CD8-positive, alpha-beta memory T cell (primary cell): ENCODE data around the gene PSEN1. TPM values are rescaled to one million over a fixed set of nuclear protein-coding genes. Genes with fewer than 3 reads are reported as not detected.

Source experiments
- CTCF ChIA-PET: fragments of 350-600 bp; sonication (Branson Sonifier 250); formaldehyde crosslinking; loops from one replicate; lab custom pipeline; 2021; ENCODE audit warnings: antibody characterized with exemption; lab: Charles Lee
- POLR2A ChIA-PET: fragments of 350-600 bp; sonication (Branson Sonifier 250); formaldehyde crosslinking; loops from one replicate; lab custom pipeline; 2021; ENCODE audit warnings: antibody characterized with exemption; lab: Charles Lee
- DNase-seq, 5 donors: peaks; one replicate each; pipeline versions ENCODE4 v3.0.0 to v3.0.0-alpha.2; 2020 to 2022; ENCODE audit warnings: mixed read lengths in 1 of 5
- H3K27ac ChIP-seq: one replicate; pipeline ENCODE4 v1.7.0; 2013; ENCODE audit warnings: low read depth, mild to moderate bottlenecking, low read length, moderate library complexity
- H3K27me3 ChIP-seq: 2 replicates; pipeline ENCODE4 v1.7.0; 2013; ENCODE audit warnings: low read length, mild to moderate bottlenecking; ENCODE audit not compliant: insufficient read depth, poor library complexity, severe bottlenecking
- H3K36me3 ChIP-seq: 2 replicates; pipeline ENCODE4 v1.7.0; 2013; ENCODE audit warnings: mild to moderate bottlenecking, low read length, moderate library complexity; ENCODE audit not compliant: insufficient read depth
- H3K4me1 ChIP-seq: 2 replicates; pipeline ENCODE4 v1.7.0; 2013; ENCODE audit warnings: mild to moderate bottlenecking, low read length, moderate library complexity; ENCODE audit not compliant: insufficient read depth
- H3K4me3 ChIP-seq: 2 replicates; pipeline ENCODE4 v1.7.0; 2013; ENCODE audit warnings: mild to moderate bottlenecking, low read length
- H3K9me3 ChIP-seq: 2 replicates; pipeline ENCODE4 v1.7.0; 2013; ENCODE audit warnings: mild to moderate bottlenecking, low read length
- H3K27ac Mint-ChIP-seq, 8 donors: one replicate each; pipeline ENCODE4 v1.8.0; 2020 to 2021; ENCODE audit warnings: mixed read lengths in 8 of 8, mild to moderate bottlenecking in 6 of 8, inconsistent platforms in 3 of 8, moderate library complexity in 3 of 8
- H3K27me3 Mint-ChIP-seq, 2 donors: one replicate each; pipeline ENCODE4 v1.8.0; 2020 to 2021; ENCODE audit warnings: mixed read lengths in 2 of 2, mild to moderate bottlenecking in 1 of 2, moderate library complexity in 1 of 2
- H3K36me3 Mint-ChIP-seq, 3 donors: one replicate each; pipeline ENCODE4 v1.8.0; 2020 to 2021; ENCODE audit warnings: mixed read lengths in 3 of 3, inconsistent platforms in 1 of 3, mild to moderate bottlenecking in 1 of 3
- H3K4me1 Mint-ChIP-seq, 3 donors: one replicate each; pipeline ENCODE4 v1.8.0; 2020 to 2021; ENCODE audit warnings: mixed read lengths in 3 of 3, inconsistent platforms in 1 of 3, mild to moderate bottlenecking in 1 of 3
- H3K4me3 Mint-ChIP-seq, 7 donors: one replicate each; pipeline ENCODE4 v1.8.0; 2020 to 2021; ENCODE audit warnings: mixed read lengths in 7 of 7, mild to moderate bottlenecking in 6 of 7, moderate library complexity in 4 of 7, inconsistent platforms in 2 of 7
- H3K9me3 Mint-ChIP-seq, 5 donors: one replicate each; pipeline ENCODE4 v1.8.0; 2020 to 2022; ENCODE audit warnings: mixed read lengths in 5 of 5, mild to moderate bottlenecking in 3 of 5, moderate library complexity in 2 of 5, inconsistent platforms in 1 of 5
- polyA plus RNA-seq: library from polyadenylated mRNA; unstranded; fragments of 300-500 nt; fragmentation: Illumina TruSeq; gene quantifications from one replicate; pipeline ENCODE4 v1.2.3, GENCODE V29; 2021
- total RNA-seq, 2 experiments: library from RNA; stranded (reverse); gene quantifications; one replicate each; pipeline ENCODE4 v1.2.3, GENCODE V29; 2021

Gene PSEN1
- total and polyA plus RNA-seq, 3 experiments from 2014 or later: 29.2 to 34.2 (median 31.7) TPM

GRCh38 chr14:73241481-73242165 is 105.3 kb downstream of the PSEN1 start:
- Mint-ChIP-seq H3K27ac (no peak overlapping the region), H3K4me3 (no peak overlapping the region), H3K36me3 (no peaks in the 10 kb centered on the region), H3K9me3 (peaks cover 0 to 2% (median 0%) of the 10 kb centered on the region in 5 donors), H3K27me3 (peaks cover 57 to 65% of the 10 kb centered on the region in 2 donors), H3K4me1 (peaks cover 16 to 30% (median 25%) of the 10 kb centered on the region in 3 donors)
- Histone ChIP-seq H3K4me3 (no peak overlapping the region), H3K27ac (no peak overlapping the region), H3K9me3 (no peaks in the 10 kb centered on the region), H3K36me3 (no peaks in the 10 kb centered on the region), H3K4me1 (no peaks in the 10 kb centered on the region), H3K27me3 (peaks cover 42% of the 10 kb centered on the region)
- ChIA-PET CTCF (no interaction called here), POLR2A (no interaction called here)
- DNase-seq: peak in 1 of 5 donors; percentile 36

- Mint-ChIP-seq H3K9me3 (peaks cover 0 to 4% (median 0%) of the 10 kb centered on the region in 5 donors), H3K4me3 (peak overlapping the region in 5 of 7 donors; percentile 0 to 80 (median 46)), H3K4me1 (peaks cover 18 to 31% (median 28%) of the 10 kb centered on the region in 3 donors), H3K27ac (no peak overlapping the region), H3K36me3 (no peaks in the 10 kb centered on the region), H3K27me3 (peaks cover 57 to 58% of the 10 kb centered on the region in 2 donors)
- no peaks in the 10 kb centered on the region for H3K36me3 ChIP-seq
- no peaks in the 10 kb centered on the region for H3K9me3 ChIP-seq
- no peak for DNase-seq
- no peaks in the 10 kb centered on the region for H3K4me1 ChIP-seq
- peaks cover 36% of the 10 kb centered on the region for H3K27me3 ChIP-seq
- ChIA-PET CTCF (no interaction called here), POLR2A (no interaction called here)
- H3K4me3 ChIP-seq: no peak overlapping the region
- no peak overlapping the region for H3K27ac ChIP-seq
These were observed 106.1 kb downstream of the PSEN1 start for GRCh38 chr14:73242357-73242901.

GRCh38 chr14:73243341-73243740 is 107.0 kb downstream of the PSEN1 start:
- DNase-seq: no peak
- H3K4me1 ChIP-seq: no peaks in the 10 kb centered on the region
- ChIA-PET POLR2A (interaction anchor here (0.5 kb wide), 1 partner anchor 1738 kb away, joined by 5 read pairs; no protein-coding TSS in a partner anchor), CTCF (no interaction called here)
- Mint-ChIP-seq H3K9me3 (peaks cover 0 to 4% (median 0%) of the 10 kb centered on the region in 5 donors), H3K27me3 (peaks cover 57% of the 10 kb centered on the region in 2 donors), H3K36me3 (no peaks in the 10 kb centered on the region), H3K4me1 (peaks cover 21 to 36% (median 35%) of the 10 kb centered on the region in 3 donors), H3K27ac (peak overlapping the region in 1 of 8 donors; percentile 85), H3K4me3 (peak overlapping the region in 2 of 7 donors; percentile 24 to 50)
- H3K27me3 ChIP-seq: peaks cover 33% of the 10 kb centered on the region
- no peak overlapping the region for H3K27ac ChIP-seq
- H3K4me3 ChIP-seq: no peak overlapping the region
- no peaks in the 10 kb centered on the region for H3K9me3 ChIP-seq
- H3K36me3 ChIP-seq: no peaks in the 10 kb centered on the region

- Histone ChIP-seq H3K36me3 (no peaks in the 10 kb centered on the region), H3K4me3 (no peak overlapping the region), H3K27ac (no peak overlapping the region), H3K27me3 (peaks cover 29% of the 10 kb centered on the region), H3K9me3 (no peaks in the 10 kb centered on the region), H3K4me1 (no peaks in the 10 kb centered on the region)
- no peak for DNase-seq
- ChIA-PET POLR2A (interaction anchor here (0.5 kb wide), 1 partner anchor 1738 kb away, joined by 5 read pairs; no protein-coding TSS in a partner anchor), CTCF (no interaction called here)
- H3K9me3 Mint-ChIP-seq: peaks cover 0 to 4% (median 0%) of the 10 kb centered on the region in 5 donors
- H3K27me3 Mint-ChIP-seq: peaks cover 53% of the 10 kb centered on the region in 2 donors
- H3K27ac Mint-ChIP-seq: peak overlapping the region in 1 of 8 donors; percentile 85
- peaks cover 21 to 32% (median 31%) of the 10 kb centered on the region in 3 donors for H3K4me1 Mint-ChIP-seq
- peak overlapping the region in 2 of 7 donors; percentile 24 to 50 for H3K4me3 Mint-ChIP-seq
- H3K36me3 Mint-ChIP-seq: no peaks in the 10 kb centered on the region
These were observed 107.4 kb downstream of the PSEN1 start for GRCh38 chr14:73243748-73244147.

GRCh38 chr14:73244541-73245290 is 108.4 kb downstream of the PSEN1 start:
- CTCF ChIA-PET: no interaction called here
- Histone ChIP-seq H3K4me1 (no peaks in the 10 kb centered on the region), H3K36me3 (no peaks in the 10 kb centered on the region), H3K27ac (no peak overlapping the region), H3K27me3 (peaks cover 23% of the 10 kb centered on the region), H3K4me3 (no peak overlapping the region), H3K9me3 (no peaks in the 10 kb centered on the region)
- Mint-ChIP-seq H3K9me3 (peaks cover 0 to 4% (median 0%) of the 10 kb centered on the region in 5 donors), H3K27ac (peak overlapping the region in 1 of 8 donors; percentile 60), H3K4me3 (peak overlapping the region; percentile 31 to 73 (median 69)), H3K36me3 (no peaks in the 10 kb centered on the region), H3K4me1 (peaks cover 21 to 36% (median 32%) of the 10 kb centered on the region in 3 donors), H3K27me3 (peaks cover 45 to 50% of the 10 kb centered on the region in 2 donors)
- POLR2A ChIA-PET: no interaction called here
- DNase-seq: no peak

GRCh38 chr14:73245480-73246325 is 109.4 kb downstream of the PSEN1 start:
- peak overlapping the region; percentile 41 for H3K4me3 ChIP-seq
- Mint-ChIP-seq H3K4me3 (peak overlapping the region; percentile 71 to 87 (median 80)), H3K4me1 (peaks cover 21 to 36% (median 32%) of the 10 kb centered on the region in 3 donors), H3K27me3 (peaks cover 37 to 45% of the 10 kb centered on the region in 2 donors), H3K36me3 (no peaks in the 10 kb centered on the region), H3K9me3 (peaks cover 0 to 4% (median 0%) of the 10 kb centered on the region in 5 donors), H3K27ac (peak overlapping the region in 1 of 8 donors; percentile 76)
- peak; percentile 18 to 57 (median 32) for DNase-seq
- CTCF ChIA-PET: no interaction called here
- H3K27ac ChIP-seq: no peak overlapping the region
- H3K36me3 ChIP-seq: no peaks in the 10 kb centered on the region
- H3K9me3 ChIP-seq: no peaks in the 10 kb centered on the region
- H3K4me1 ChIP-seq: no peaks in the 10 kb centered on the region
- POLR2A ChIA-PET: no interaction called here
- H3K27me3 ChIP-seq: peaks cover 23% of the 10 kb centered on the region

GRCh38 chr14:73246387-73247150 is 110.3 kb downstream of the PSEN1 start:
- Histone ChIP-seq H3K27ac (no peak overlapping the region), H3K27me3 (peaks cover 16% of the 10 kb centered on the region), H3K4me3 (peak overlapping the region; percentile 41), H3K9me3 (no peaks in the 10 kb centered on the region), H3K4me1 (no peaks in the 10 kb centered on the region), H3K36me3 (no peaks in the 10 kb centered on the region)
- Mint-ChIP-seq H3K4me1 (peaks cover 21 to 36% (median 32%) of the 10 kb centered on the region in 3 donors), H3K27ac (peak overlapping the region in 2 of 8 donors; percentile 26 to 76), H3K4me3 (peak overlapping the region; percentile 71 to 87 (median 80)), H3K36me3 (no peaks in the 10 kb centered on the region), H3K27me3 (peaks cover 28 to 36% of the 10 kb centered on the region in 2 donors), H3K9me3 (peaks cover 0 to 4% (median 0%) of the 10 kb centered on the region in 5 donors)
- no peak for DNase-seq
- POLR2A ChIA-PET: no interaction called here
- CTCF ChIA-PET: no interaction called here
